ENCODE measurements around the gene AMZ1. TPM values are rescaled to one million over a fixed set of nuclear protein-coding genes. Genes with fewer than 3 reads are reported as not detected.

Gene AMZ1
- total and polyA plus RNA-seq, 9 donors: 0.15 to 2.6 (median 0.65) TPM; not detected in 1

DNA sequence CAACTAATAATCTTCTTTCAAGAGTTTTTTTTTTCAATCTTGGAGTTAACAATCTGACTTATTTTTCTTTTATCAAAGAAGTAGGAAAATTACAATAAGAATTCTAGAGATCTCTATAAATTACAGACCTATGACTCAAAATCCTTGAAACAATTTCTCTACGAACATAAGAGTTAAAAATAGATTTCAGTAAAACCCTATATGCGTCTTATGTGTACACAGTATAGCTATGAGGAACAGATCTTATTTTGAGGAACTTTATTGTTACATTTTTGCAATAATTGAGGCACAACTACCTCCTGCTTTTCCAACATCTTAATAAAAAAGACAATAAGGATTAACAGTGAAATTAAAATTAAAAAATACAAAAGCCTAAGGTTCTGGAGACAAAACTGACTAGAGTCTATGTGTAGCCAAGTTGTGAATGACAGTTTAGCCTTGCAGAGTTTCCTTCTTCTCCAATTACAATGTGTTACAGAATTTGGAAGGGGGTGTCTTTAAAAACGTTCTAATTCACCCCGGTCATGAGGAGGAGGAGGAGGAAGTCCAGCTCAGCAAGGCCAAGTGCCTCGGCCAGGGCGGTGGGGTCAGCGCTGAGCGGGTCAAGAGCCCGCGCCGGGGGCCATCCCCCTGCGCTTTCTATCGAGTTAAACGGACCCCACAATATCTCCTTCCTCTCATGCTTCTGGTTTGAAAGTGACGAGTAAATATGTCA is 40.5 kb downstream of the AMZ1 start:
- H3K27ac ChIP-seq: peak overlapping the region in 1 of 2 donors; percentile 72
- H3K27me3 ChIP-seq: no peaks in the 10 kb centered on the region
- H3K36me3 ChIP-seq: no peaks in the 10 kb centered on the region
- no peak overlapping the region for H3K4me3 ChIP-seq
- H3K9me3 ChIP-seq: no peaks in the 10 kb centered on the region
- intact Hi-C loops (cut with DNase I): no loop called here
- peaks cover 13% of the 10 kb centered on the region for H3K4me1 ChIP-seq (ENCODE audit: insufficient read depth)
- 18 to 40% (median 22%) methylated on average over 15 of the region's 15 CpGs for WGBS, 3 donors
- peak in 4 of 5 donors; percentile 41 to 62 (median 57) for DNase-seq
- no peak for TF ChIP-seq POLR2A (IDR thresholded peaks at IDR 0.05)
- TF ChIP-seq, protein P1, sequence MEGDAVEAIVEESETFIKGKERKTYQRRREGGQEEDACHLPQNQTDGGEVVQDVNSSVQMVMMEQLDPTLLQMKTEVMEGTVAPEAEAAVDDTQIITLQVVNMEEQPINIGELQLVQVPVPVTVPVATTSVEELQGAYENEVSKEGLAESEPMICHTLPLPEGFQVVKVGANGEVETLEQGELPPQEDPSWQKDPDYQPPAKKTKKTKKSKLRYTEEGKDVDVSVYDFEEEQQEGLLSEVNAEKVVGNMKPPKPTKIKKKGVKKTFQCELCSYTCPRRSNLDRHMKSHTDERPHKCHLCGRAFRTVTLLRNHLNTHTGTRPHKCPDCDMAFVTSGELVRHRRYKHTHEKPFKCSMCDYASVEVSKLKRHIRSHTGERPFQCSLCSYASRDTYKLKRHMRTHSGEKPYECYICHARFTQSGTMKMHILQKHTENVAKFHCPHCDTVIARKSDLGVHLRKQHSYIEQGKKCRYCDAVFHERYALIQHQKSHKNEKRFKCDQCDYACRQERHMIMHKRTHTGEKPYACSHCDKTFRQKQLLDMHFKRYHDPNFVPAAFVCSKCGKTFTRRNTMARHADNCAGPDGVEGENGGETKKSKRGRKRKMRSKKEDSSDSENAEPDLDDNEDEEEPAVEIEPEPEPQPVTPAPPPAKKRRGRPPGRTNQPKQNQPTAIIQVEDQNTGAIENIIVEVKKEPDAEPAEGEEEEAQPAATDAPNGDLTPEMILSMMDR (IDR thresholded peaks at IDR 0.05): no peak
- no peak for TF ChIP-seq EP300 (IDR thresholded peaks at IDR 0.05)

DNA sequence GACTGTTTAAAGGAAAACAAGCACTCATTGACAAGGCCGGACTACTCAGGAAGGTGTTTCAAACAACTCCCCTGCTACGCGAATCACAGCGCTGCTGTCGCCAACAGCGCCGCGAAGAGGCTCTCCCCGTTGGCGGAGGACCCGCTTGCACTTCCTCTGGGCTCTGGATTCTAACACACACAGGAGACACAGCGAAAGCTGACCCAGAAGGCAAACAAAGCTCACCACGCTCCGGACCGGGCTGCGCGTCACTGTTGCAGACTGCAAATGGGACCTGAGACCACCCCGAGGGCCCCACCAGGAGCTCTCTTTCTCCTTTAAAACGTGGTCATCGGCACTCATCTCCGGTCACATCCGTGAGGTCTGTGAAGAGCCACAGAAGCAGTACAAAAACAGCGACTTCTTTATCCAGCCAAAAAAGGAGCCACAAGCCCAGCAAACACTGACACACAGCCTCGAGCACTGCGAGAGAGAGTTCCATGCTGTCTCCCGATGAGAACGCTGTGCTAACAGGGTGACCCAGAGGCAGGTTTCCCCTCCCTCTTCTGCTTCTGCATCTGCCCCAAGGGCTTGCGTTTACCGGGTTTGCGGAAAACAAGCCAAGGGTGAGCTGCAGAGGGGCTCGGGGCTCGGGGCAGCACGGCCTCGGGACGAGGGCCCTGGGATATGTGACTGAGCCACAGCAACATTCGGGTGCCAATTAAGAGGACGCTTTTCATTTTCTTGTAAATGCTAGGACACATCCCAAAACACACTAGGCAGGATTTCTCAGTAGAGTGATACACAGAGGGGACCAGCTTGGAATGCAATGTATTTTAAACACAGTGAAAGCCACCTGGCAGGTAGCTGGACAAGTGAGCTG is 41.3 kb downstream of the AMZ1 start:
- H3K4me1 ChIP-seq (ENCODE audit: insufficient read depth): peaks cover 16% of the 10 kb centered on the region
- H3K4me3 ChIP-seq: no peak overlapping the region
- 28 to 62% (median 42%) methylated on average over 37 of the region's 37 CpGs for WGBS, 3 donors
- TF ChIP-seq, protein P1 (IDR thresholded peaks at IDR 0.05): no peak
- no peak for TF ChIP-seq EP300 (IDR thresholded peaks at IDR 0.05)
- no peaks in the 10 kb centered on the region for H3K36me3 ChIP-seq
- peak; percentile 61 to 74 (median 73) for DNase-seq
- H3K9me3 ChIP-seq: no peaks in the 10 kb centered on the region
- H3K27me3 ChIP-seq: no peaks in the 10 kb centered on the region
- peak overlapping the region in 1 of 2 donors; percentile 72 for H3K27ac ChIP-seq
- intact Hi-C loops (cut with DNase I): no loop called here

GRCh38 chr7:2729893-2730716 is 42.1 kb downstream of the AMZ1 start:
- Histone ChIP-seq H3K9me3 (no peaks in the 10 kb centered on the region), H3K36me3 (no peaks in the 10 kb centered on the region), H3K27ac (peak overlapping the region; percentile 48 to 72), H3K4me1 (ENCODE audit: insufficient read depth) (peaks cover 19% of the 10 kb centered on the region), H3K27me3 (no peaks in the 10 kb centered on the region), H3K4me3 (no peak overlapping the region)
- intact Hi-C loops (cut with DNase I): loop anchor here in 1 of 4 donors (5.0 kb wide), 1 partner anchor 993 kb away; no protein-coding TSS in a partner anchor
- DNase-seq: peak; percentile 29 to 64 (median 52)
- TF ChIP-seq EP300 (IDR thresholded peaks at IDR 0.05) (no peak), POLR2A (IDR thresholded peaks at IDR 0.05) (no peak)
- TF ChIP-seq, protein P1 (IDR thresholded peaks at IDR 0.05): no peak
- WGBS, 3 donors: 53 to 85% (median 75%) methylated on average over 33 of the region's 33 CpGs

All from ovary (tissue), 9 donors.